Medulla oblongata (tissue), 1 donor: Measurements from ENCODE around the gene TRIM46.

Experiments used
- DNase-seq: peaks from one replicate; pipeline ENCODE4 v3.0.0-alpha.2; 2015; ENCODE audit errors: extremely low spot score

Gene TRIM46

GRCh38 chr1:155173478-155174323 is at the start of gene TRIM46:
Gene TRIM46, plus strand, starts transcription at chr1:155173849. Its CDS starts 118 bp downstream, at chr1:155173967.
- DNase-seq: peak; percentile 54

GRCh38 chr1:155124503-155125463 is 48.9 kb upstream of the TRIM46 start:
- DNase-seq: no peak

GRCh38 chr1:155125511-155125945 is 48.1 kb upstream of the TRIM46 start:
- DNase-seq: no peak

GRCh38 chr1:155125946-155126555 is 47.6 kb upstream of the TRIM46 start:
- peak; percentile 79 for DNase-seq

GRCh38 chr1:155126556-155127104 is 47.0 kb upstream of the TRIM46 start:
- no peak for DNase-seq

- DNase-seq: peak; percentile 97
Measured at GRCh38 chr1:155127105-155127966, 46.3 kb upstream of the TRIM46 start, which contains the start of gene EFNA1. Gene EFNA1, plus strand, starts transcription at chr1:155127876. Its CDS starts 102 bp downstream, at chr1:155127978.

- no peak for DNase-seq
Measured at GRCh38 chr1:155127967-155128754, 45.5 kb upstream of the TRIM46 start.

GRCh38 chr1:155128755-155129473 is 44.7 kb upstream of the TRIM46 start:
- DNase-seq: peak; percentile 66

GRCh38 chr1:155130272-155131006 is 43.2 kb upstream of the TRIM46 start:
- no peak for DNase-seq

GRCh38 chr1:155131285-155131684 is 42.4 kb upstream of the TRIM46 start:
- no peak for DNase-seq

GRCh38 chr1:155131856-155132255 is 41.8 kb upstream of the TRIM46 start:
- DNase-seq: no peak

- DNase-seq: no peak
Measured at GRCh38 chr1:155133799-155134281, 39.8 kb upstream of the TRIM46 start.

- DNase-seq: no peak
Measured at GRCh38 chr1:155134322-155134721, 39.3 kb upstream of the TRIM46 start.

- DNase-seq: peak; percentile 78
Measured at GRCh38 chr1:155134880-155135414, 38.7 kb upstream of the TRIM46 start.

GRCh38 chr1:155135415-155136028 is 38.1 kb upstream of the TRIM46 start, which contains the start of gene SLC50A1:
Gene SLC50A1, plus strand, starts transcription at chr1:155135852. Its CDS starts 60 bp downstream, at chr1:155135912.
- peak; percentile 90 for DNase-seq

GRCh38 chr1:155136748-155137147 is 36.9 kb upstream of the TRIM46 start:
- DNase-seq: no peak
